22Rv1 (cell line): ENCODE measurements around the gene EVI5L.
"Not testable (repeated sequence)": the region's sequence is repeated elsewhere in the genome, so short reads cannot be mapped to it uniquely, and the experiment has no call there.

Source experiments
- H3K27ac ChIP-seq: fragments of 450-650 bp; 2 replicates; pipeline ENCODE4 v1.5.1; 2017
- ZFX ChIP-seq: fragments of 450-650 bp; IDR thresholded peaks from 2 replicates; pipeline ENCODE4 v1.6.1; 2017; ENCODE audit warnings: antibody characterized with exemption, borderline replicate concordance
- TF ChIP-seq, protein P1 (sequence below): fragments of 450-650 bp; IDR thresholded peaks from 2 replicates; pipeline ENCODE4 v1.5.1; 2017; ENCODE audit warnings: mild to moderate bottlenecking

EVI5L gene

DNA sequence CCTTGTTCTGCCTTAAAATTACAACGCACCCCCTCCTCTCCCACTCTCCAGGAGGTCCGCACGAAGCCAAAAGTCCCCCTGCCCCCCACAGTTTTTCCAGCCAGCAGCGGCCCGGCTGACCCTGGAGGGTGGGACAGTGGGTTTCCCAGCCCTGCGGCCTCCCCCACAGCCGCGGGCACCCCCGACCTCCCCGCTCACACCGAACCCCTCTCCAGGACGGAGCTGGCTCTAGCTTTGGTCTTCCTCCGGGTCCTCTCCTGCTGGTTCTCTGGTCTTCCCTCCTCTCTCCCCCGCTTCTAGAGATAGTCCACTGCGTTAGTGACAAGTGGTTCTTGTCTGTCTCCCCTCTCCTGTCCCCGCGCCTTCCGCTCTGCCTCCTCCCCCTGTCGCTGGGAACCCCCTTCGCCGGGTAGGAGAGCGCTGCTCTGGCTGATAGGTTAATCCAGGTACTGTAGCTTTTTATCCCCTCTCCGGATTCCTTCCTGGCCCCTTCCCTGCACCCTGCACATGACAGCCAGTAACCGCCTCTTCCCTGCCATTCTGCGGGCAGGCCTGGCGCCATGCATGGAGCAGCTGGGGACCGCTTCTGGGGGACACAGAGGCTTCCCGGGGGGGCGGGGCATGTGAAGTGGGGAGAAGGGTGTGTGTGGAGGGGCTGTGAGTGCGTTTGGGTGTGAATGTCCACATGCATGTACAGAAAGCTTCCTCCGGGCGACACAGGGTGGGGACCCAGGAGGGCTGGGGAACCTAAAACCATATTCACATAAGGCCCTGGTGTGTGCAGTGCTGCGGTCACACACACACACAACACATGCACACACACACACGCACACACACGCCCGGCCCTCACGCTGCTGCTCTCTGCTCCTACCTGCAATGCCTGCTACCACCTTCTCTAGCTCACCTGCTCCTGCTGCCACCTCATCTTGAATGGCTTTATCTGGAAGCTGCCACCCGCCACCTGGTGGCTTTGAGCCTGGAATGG, 27.0 kb downstream of the EVI5L start:
- TF ChIP-seq ZFX, result no peak
- TF ChIP-seq, protein P1, sequence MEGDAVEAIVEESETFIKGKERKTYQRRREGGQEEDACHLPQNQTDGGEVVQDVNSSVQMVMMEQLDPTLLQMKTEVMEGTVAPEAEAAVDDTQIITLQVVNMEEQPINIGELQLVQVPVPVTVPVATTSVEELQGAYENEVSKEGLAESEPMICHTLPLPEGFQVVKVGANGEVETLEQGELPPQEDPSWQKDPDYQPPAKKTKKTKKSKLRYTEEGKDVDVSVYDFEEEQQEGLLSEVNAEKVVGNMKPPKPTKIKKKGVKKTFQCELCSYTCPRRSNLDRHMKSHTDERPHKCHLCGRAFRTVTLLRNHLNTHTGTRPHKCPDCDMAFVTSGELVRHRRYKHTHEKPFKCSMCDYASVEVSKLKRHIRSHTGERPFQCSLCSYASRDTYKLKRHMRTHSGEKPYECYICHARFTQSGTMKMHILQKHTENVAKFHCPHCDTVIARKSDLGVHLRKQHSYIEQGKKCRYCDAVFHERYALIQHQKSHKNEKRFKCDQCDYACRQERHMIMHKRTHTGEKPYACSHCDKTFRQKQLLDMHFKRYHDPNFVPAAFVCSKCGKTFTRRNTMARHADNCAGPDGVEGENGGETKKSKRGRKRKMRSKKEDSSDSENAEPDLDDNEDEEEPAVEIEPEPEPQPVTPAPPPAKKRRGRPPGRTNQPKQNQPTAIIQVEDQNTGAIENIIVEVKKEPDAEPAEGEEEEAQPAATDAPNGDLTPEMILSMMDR, result no peak

DNA sequence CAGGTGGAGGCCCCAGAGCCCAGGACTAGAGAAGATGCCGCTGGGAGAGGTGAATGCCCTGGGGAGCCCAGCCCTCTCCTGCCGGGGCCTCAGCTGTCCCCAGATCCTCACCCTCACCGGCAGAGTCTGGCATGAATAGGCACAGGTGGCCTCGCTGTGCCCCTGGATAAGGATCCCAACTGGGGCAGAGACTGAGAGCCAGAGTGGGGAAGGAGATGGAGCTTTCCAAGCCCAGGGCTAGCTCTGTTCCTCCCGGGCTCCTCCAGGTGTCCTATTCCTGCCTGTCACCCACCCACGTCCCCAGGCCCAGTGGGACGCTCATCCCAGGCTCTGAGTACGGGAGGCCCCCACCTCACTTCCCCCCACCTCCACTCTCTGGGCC, 27.7 kb downstream of the EVI5L start:
- no peak overlapping the region for H3K27ac ChIP-seq
- no peak for TF ChIP-seq ZFX
- TF ChIP-seq, protein P1, result no peak

More for the DNA sequence above, 27.0 kb downstream of the EVI5L start:
- no peak overlapping the region for H3K27ac ChIP-seq

DNA sequence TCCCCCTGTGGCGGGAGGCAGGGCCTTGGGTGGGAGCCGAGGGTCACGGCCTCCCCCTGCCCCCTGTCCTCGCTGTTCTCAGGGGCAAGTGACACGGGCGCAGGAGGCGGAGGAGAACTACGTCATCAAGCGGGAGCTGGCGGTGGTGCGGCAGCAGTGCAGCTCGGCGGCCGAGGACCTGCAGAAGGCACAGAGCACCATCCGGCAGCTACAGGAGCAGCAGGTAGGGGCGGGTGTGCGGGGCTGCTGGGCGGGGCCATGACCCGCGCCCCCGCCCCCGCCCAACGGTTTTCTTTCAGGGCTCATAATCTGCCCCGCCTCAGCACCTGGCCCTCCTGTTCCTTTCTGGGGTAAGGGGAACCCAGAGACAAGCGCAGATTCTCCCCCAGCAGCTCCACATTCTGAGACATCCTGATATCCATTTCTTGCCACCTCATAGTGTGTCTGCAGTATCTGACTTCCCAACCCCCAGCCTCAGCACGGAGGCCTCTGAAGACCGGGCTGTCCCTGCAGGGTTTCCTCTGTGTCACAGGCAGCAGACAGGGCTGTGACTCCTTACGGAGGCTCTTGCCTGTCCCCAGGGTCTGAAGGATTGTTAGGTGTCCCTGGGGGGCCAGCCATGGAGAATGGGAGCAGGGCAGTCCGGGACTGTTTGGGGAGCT, 28.2 kb downstream of the EVI5L start:
- no peak for TF ChIP-seq ZFX
- TF ChIP-seq, protein P1, result no peak
- H3K27ac ChIP-seq, result no peak overlapping the region

DNA sequence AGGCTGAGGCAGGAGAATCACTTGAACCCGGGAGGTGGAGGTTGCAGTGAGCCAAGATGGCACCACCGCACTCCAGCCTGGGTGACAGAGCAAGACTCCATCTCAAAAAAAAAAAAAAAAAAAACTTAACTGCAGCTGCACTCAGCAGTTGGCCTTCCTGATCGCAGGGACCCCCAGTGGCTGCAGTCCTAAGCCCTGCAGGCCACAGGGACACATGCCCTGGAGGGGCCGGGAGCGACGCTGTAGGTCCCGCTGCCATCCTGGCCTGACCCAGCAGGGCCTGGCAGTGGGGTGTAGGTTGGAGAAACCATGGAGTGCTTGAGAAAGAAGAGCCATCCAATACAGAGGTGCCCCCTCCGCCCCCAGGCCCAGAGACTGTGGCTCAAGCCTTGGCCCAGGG, 29.1 kb downstream of the EVI5L start:
- H3K27ac ChIP-seq, result not testable (repeated sequence)

DNA sequence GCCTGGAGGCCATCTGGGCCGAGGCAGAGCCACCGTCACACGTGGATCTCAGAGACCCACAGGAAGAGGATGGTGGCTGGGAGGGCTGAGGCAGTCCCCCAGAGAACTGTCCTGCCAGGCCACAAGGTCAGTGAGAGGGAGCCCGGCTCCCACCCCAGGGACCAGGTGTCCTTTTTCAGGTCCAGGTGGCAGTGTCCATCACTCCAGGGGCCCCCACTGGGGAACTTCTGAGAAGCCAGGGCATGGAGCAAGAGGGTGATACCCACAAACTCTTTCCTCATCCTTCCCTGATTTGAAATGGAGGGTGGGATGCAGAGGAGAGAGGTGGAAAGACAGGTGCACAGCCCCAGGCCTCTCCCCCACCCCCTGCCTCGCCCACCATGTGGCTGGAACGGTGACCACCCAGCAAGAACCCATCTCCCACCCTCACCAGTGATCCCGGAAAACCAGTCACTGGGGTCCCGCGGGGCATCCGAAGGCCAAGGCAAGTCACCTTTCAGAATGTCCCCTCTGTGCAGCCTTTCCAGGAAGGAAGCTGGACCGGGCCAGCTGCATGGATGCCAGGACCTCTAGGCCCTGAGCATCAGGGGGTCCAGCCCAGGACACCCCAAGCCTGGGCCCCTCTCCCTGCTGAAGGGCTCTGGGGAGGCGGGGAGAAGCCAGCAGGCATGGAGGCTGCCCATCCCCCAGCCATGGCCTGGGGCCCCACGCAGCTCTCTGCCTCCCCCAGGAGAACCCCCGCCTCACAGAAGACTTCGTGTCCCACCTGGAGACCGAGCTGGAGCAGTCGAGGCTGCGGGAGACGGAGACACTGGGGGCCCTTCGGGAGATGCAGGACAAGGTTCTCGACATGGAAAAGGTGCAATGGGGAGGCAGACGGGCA, 30.1 kb downstream of the EVI5L start:
- TF ChIP-seq, protein P1, result no peak
- TF ChIP-seq ZFX, result no peak
- H3K27ac ChIP-seq, result no peak overlapping the region

DNA sequence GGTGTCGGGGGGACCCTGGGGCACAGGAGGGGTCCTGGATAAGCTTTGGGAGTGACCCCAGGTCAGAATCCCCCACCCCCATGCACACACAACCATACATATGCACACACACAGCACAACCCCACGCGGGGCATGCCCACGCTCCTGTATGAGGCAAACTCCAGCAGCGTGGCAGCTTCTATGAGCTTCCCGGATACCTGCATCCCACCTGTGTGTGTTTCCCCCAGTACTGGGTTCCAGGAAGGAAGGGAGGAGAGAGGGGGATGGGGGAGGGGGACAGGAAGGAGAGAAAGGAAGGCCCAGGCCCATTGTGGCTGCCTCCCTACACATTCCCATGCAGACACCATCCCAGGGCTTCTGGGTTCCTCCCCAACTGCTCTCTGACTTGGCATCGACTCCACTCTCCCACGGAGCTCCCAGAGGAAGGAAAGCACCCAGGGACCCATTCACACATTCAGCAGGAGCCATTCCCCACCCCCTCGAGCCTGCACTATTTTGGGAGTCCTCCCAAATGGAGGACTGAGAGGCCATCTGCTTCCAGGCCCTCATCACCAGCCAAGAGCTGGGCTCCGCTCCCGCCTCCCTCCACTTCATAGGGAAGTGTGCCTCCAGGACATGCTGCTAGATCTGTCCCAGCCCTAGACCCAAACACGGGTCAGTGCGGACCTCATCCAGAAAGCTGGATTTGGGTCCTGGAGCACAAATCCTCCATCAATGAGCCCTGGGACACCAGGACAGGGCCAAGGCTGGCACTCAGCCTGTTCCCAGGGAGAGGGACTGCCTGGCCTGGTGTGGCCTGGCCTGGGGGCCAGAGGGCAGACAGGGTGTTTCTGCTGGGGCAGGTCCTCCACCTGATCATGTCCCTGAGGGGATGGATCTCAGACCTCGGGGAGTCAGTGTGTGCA, 30.9 kb downstream of the EVI5L start:
- TF ChIP-seq ZFX, result no peak
- TF ChIP-seq, protein P1, result no peak
- H3K27ac ChIP-seq, result no peak overlapping the region
